ENCODE measurements around the gene IL36B.

The IL36B gene

DNA sequence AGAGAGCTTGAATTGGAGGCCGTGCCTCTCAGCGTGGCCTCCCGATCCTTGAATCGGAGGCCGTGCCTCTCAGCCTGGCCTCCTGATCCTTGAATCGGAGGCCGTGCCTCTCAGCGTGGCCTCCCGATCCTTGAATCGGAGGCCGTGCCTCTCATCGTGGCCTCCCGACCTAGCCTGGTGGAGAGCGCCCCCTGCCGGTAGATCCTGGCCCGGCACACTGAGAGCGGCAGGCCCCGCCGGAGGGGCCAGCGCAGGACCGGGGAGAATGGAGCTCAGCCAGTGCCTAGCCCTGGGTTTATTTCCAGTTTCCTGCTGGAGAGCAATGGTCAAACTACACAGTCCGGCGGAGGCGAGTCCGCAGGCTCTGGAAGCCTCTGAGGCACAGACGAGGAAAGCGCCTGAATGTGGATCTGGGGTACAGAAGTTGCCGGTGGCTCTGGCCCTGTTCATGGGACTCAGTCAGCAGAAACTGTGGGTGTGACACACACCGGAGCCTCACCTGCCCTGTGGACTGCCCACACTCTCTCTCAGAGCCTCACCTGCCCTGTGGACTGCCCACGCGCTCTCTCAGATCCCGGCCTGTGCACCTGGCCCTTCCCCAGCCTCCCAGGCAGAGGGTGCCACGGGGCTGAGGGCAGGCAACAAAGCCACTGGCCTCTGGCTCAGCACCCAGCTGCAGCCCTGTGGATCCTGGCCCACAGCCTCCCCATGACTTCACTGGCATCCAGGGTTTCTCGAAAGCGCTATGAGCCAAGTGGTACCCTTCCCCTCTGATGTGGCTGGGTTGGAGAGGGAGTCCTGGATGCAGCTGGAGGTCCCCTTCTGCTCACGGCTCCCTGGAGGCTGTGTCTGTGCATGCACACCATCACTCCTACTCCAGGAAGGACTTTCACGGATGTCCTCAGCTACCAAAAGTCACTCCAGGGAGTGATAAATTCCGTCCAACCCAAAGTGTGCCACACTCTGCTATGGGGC lies 1.5 kb downstream of the IL36B start:
- DNase-seq: no peak

DNA sequence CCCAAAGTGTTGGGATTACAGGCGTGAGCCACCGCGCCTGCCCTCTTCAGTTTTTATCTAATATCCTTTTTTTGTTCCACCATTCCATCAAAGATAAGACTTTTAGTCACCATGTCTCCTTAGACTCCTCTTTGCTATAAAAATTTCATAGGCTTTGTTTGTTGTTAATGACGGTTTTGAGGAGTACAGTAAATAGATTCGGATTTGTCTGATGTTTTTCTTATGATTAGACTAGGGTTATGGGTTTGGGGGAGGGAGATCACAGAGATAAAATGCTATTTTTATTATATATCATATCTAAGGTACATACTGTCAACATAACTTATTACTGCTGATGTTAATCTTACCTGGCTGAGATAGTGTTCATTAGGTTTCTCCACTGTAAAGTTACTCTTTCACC lies 6.2 kb downstream of the IL36B start:
- DNase-seq: no peak

DNA sequence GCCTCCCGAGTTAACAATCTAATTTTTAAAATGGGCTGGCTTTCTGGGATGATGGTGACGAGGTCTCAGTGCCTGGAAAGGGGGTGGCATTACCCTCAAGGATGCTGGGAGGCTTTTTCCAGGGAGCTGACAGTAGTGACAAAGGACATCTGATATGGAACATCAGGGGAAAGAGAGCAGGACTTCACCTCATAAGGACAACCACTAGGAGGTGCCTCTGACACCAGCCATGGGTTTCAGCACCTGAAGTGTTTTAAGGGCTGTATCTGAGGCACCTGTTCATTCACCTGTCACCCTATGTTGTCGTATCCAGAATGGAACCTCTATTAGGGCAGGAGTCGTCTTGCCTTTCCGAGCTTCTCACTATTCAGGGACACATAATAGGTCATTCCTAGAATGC lies 10.8 kb downstream of the IL36B start:
- DNase-seq: no peak

DNA sequence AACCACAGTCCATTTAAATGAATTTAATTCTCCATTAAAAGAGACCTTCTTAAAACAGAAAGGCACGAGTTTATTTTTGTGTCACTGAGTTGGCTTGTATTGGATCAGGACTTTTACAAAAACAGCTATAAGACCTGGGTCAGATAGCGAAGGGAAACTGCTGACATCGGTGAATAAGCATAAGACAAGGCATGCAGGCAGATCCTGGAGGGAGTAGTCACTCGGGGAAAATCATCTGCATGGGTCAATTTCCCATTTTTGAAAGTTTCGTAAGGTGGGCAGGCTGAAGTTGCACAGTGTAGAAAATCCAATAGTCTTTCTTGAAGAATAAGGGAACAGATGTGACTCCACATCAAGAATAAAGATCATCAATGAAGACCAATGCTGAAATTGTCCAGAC lies 12.9 kb downstream of the IL36B start:
- no peak for DNase-seq

DNA sequence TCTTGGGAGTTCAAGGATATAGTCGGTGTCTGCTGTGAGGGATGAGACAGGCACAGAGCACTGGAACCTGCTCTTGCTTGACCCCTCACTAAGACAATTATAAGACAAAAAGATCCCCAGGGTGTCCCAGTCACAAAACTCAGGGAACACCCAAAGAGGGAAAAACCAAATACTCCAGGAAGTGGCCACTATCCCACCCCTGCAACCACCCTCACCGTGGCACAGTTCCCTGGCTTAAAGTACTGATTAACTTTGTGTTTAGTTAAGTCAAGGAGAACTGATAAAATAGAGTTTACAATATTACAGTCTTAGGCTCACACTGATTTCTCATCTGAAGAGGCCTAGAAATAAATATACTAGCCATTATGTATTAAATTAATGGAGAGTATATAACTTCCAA lies 13.5 kb downstream of the IL36B start:
- no peak for DNase-seq

DNA sequence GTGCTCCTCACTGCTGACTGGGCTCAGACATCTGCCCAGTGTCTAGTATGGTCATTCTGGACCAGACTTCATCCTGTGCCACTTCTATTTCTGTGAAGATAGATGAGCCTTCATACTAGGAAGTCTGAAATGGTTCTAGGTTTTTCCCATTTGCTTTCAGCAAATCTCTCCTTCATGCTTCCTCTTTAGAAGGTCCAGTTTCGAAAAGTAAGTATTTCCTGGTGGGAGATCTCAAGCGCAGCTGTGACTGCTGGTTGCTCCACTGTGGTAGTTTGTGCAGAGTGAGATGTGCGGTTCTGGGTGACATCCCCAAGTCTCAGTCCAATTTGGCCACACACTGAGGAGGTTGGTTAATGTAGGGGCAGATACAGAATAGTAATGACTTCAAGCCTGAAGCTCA lies 14.4 kb downstream of the IL36B start:
- DNase-seq: no peak

DNA sequence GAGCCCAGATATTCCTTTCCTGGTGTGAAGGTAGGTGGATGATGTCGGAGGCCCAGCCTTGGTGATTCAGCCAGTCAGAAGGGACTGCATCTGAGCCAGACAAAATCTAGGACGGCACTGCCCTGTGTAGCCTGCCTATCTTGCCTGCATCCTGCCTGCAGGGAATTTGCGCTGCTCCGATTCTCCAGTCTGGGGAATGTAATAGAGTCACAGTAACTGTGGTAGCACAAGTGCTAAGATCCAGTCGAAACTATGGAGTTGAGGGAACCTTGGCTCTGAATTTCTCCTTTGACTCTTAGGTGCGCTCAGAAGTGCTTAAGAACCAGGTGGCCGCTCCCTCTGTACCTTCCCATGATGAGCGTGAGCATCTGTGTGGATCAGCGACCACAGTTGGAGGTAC lies 15.9 kb downstream of the IL36B start:
- DNase-seq: no peak

DNA sequence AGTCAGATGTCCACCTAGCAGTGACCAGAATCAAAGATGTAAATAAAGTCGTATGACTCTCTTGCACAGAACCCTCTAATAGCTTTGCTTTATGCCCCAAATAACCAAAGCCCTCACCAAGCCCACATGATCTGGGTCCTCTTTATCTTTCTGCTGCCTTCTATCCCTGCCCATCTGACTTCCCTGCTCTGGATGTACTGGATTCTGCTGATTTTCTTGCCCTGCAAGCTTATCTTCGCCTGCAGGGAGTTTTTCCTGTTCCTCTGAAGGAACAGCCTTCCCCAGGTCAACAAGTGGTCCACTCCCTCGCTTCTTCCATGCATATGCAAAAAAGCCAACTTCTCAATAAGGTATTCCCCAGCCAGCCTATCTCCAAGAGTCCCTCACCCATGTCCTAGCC lies 18.7 kb downstream of the IL36B start:
- no peak for DNase-seq

DNA sequence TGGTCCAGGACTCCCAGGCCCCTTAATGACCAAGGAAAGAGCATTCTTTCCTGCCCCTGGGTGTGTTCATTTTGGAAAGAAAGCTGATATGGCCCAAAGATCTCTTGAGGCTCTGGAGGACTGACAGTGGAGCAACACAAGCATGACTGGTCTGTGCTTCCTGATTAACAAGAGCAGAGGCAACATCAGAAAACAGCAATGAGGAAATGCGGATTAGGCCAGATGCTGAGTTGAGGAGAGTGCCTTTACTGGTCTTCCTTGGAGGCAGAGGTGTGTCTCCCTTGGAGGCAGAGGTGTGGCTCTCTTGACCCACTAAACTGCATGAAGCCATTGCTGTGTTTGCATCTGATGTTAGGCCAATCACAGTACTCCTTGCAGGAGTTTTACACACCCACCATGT lies 19.9 kb downstream of the IL36B start:
- DNase-seq: no peak

DNA sequence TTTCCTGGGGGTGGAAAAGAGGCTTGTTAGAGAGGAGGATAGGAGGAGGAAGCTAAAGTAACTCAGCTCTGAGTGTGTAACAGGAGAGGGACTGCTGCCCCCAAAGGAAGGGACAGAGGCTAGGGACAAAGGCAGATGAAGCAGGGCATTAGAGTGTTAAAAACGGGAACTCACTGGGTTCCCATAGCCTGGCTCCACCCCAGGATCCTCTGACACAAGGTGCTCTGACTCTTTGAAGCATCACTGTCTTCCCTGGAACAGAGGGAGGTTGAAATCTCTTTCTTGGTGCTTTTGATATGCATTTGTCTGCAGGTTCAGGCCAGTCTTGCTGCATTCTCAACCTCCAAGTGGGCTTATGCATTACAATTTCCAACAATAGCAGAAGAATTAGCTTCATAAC lies 24.6 kb downstream of the IL36B start:
- DNase-seq: no peak

DNA sequence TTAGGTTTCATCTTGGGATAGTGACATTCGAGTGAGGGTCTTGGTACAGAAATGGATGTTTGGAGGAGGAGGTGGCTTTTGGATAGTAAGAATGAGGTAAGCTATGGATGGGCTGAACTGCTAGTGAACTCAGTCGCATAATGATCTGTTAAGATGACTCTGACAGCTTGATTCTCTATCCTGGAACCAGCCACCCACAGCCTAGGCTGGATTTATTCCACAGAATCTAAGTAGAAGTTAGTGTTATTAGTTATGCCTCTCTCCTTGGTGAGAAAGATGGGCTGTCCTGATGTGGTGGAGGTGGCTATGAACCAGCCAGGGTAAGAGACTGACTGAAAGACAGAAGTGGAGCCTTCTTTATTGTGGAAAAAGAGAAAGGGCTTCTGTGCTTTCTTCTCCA lies 25.0 kb downstream of the IL36B start:
- DNase-seq: no peak

DNA sequence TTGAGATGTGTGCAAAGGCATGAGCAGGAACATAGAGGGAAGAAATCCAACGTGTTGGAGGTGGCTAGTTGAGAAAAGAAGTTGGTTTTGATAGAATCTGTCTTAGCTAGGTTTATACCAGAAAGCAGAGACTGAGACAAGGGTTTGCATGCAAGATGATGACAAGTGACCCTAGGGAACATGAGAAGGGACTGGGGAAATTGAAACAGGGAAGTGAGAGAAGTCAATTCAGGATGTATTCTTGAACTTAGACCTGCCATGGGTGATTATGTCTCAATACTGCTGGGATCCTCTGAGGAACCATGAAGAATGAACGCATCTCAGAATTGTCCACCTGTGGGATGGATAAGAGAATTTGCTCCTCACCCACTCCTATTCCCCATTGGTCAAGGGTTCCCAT lies 26.9 kb downstream of the IL36B start:
- DNase-seq: no peak

DNA sequence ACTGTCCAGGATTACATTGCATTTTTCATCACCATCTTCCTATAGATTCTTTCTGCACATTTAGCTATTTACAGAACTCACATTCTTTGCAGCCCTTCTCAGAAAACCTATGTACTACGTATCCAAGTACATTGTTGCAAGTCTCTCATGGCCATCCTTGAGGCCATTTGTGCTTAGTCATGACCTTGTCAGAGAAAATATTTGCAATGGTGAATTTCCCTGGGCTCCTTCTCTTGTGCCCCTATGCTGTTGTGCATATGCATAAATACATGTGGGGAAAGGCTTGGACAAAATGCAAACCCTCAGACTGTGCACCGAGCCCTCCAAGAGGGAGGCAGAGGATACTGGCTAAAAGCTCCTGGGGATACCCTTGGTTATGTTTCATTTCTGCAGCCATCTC lies 27.9 kb downstream of the IL36B start:
- DNase-seq: no peak

DNA sequence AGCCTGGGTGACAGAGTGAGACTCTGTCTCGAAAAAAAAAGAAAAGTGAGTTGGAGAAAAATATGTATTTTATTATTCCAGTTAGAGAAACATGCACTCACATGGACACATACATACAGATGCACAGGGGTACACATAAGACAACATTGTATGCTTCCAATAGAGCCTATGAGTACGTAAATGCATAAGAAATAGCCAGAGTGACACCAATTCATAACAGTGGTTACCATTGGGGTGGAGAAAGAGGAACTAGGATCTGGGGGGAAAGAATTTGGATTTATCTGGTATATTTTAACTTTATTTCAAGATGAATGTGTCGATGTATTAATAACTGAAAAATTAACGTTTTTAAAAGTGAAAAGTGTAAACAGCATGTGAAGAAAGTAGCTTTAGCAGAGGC lies 31.4 kb downstream of the IL36B start:
- no peak for DNase-seq

DNA sequence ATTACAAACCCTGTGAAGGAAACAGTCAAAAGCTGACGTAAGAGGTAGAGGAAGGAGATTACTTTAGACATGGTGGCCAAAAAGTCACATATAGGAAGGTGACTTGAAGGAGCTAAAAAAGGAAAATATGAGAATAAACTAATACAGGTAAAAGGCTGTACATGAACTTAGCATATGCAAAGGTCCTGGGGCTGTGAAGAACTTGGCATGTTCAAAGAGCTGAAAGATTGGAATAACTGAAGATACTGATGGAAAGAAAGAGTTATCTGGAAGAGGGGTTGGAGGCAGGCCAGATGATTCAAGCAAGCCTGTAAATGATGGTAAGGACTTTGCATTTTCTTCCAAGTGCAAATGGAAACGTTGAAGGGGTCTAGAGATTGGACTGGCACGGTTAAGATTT lies 34.2 kb downstream of the IL36B start:
- no peak for DNase-seq

DNA sequence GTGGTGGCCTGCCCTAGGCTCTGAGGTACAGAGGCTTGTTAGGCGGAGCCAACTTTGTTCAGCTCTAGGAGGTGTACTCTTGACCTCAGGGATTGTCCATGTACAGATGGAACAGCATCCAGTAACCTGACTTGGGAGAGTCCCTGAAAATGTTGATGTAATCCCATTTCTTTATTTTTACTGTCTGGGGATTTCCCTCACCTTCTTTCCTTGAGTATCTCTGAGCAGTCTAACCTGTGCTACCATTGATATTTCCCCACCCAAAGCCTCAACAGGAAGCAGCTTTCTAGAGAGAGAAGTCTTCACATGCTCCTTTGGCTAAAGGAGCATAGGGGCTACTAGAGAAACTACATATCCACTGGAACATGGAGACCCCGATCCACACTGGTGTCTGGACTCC lies 37.0 kb downstream of the IL36B start:
- DNase-seq: no peak

DNA sequence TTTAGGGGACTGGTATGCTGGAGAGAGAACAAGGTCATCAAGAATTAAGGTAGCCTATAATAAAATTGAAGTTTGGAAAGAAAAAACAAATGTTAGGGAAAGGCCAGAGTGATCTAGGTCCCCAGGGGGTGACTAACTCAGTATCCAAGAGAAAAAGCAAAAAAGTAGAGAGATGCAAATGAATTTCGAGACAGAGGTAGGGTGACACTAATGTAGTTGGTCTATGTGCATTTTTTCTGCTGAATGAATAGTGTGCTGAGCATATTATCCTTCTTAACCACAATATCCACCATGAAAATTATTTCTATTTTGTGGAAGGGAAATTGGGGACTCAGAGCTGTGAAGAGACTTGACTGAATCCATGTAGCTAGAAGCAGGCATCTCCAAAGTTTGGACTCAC lies 37.6 kb downstream of the IL36B start:
- no peak for DNase-seq

DNA sequence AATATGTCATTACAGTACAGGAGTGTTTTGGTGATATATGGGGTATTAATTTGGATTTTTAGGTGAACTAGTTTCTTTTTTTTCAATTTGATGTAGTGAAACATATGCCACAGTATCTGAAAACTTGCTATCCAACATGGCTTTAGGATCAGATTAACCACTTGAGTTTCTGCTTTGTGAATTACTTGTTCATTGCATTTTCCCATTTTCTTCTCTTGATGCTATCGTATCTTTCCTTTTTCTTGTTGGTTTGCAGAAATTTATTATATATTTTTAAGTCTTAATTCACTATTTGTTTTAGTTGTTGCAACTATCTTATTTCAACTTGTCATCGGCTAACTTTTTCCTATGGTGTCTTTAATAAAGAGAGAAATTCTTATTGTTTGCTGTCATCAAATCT lies 38.6 kb downstream of the IL36B start:
- no peak for DNase-seq

DNA sequence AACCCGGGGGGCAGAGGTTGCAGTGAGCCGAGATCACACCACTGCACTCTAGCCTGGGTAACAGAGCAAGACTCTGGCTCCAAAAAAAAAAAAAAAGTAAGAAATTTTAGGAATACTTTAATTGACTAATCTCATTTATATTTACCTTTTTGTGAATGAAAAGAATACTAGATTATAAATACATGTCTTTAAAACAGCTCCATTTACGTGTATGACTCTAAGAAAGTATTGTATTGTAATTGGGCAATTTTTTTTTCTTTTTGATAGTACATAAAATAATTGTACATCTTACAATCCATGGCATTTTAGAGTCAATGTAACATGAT lies 39.4 kb downstream of the IL36B start:
- DNase-seq: no peak

DNA sequence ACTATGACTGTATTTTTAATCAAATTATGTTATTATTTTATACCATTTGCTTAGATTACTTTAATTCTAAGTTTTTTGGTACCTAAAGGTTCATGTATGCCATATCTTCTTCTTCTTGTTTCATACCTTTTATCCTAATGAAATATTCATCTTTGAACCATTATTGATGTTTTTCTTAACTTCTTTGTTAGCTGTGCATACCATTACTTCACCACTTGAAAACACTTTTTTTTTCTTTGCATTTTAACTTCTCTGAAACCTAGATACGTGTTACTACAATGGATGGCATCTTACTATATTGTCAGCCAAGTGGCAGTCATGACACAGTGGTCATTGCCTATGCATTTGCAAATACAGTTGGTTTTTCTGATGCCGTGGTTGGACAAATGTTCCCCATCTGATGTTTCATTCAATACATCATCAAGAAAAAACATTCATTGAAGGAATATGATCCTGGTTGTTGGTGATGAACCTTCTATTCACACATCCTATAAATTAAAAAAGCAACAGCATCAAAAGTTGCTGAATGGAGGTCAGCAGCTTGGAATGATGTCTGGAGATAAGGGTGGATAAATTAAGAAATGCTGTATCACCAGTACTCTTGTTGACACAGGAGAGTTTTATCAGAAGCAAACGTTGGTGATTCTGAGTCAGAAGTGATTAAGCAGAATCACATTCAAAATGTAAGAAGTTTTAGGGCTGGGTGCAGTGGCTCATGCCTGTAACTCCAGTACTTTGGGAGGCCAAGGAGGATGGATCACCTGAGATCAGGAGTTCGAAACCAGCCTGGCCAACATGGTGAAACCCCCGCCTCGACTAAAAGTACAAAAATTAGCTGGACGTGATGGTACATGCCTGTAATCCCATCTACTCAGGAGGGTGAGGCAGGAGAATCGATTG lies 40.0 kb downstream of the IL36B start:
- DNase-seq: no peak

DNA sequence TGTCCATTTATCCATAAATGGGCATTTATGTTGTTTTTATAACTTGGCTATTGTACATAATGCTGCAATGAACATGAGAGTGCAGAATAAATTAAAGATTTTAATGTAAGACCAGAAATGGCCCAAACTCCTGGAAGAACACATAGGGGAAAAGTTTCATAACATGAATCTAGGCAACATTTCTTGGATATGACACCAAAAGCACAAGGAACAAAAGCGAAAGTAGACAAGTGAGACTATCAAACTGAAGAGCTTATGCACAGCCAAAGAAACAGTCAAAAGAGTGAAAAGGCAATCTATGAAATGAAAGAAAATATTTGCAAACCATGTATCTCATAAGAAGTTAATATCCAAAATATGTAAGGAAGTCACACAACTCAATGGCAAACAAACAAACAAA lies 41.6 kb downstream of the IL36B start:
- DNase-seq: no peak

DNA sequence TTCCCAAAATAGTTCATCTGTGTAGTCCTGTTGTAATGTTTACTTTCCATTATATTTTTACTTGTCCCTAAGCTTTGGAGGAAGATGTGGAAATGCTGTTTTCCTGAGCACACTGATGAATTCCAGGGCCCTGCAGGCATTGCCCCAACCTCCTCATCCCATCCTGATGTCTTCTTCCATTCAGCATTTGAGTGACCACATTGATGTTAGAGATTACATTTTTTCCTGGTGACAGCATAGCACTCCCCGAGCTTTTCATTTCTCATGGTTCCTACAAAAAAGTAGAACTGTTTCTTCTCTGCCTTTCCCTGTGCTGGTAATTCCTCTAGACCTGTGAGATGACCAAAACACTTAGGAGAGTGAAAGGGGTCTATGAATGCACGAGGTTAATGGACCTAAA lies 42.6 kb downstream of the IL36B start:
- DNase-seq: no peak

DNA sequence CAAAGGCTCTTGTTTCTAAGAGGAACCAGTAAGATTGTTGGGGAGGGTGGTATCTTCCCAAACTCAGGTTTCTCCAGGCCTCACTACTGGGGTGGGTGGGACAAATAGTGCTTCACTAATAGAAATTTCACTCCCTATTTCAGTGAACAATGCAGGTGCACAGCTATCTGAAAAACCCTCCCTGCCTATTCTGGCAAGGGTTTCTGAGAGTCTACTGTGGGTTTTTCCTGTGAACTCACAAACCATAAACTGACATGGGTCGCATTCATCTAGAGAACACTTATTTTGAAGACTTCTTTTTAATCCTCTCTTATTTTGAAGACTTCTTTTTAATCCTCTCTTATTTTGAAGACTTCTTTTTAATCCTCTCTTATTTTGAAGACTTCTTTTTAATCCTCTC lies 43.0 kb downstream of the IL36B start:
- DNase-seq: no peak

DNA sequence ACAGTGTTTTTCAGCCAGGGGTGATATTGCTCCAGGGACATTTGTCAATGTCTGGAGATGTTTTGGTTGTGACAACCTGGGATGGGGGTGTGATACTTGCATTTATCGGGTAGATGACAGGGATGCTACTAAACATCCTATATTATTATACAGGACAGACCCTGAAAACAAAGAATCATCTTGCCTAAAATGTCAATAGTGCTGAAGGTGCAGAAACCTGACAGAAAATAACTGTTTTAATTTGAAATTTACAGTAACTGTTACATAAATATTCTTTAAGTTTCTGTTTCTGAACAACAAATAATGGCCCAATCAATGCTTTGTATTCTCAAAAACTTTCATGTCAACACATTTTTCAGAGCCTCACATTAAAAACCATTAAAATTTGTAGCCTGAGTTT lies 45.4 kb downstream of the IL36B start:
- no peak for DNase-seq
